AG04449 (cell line): Measurements from ENCODE around the gene TNFRSF6B.

ENCODE experiments used
- CTCF ChIA-PET: fragments of 350-600 bp; formaldehyde crosslinking; extraction: SDS; loops from one replicate; lab custom pipeline; 2021; ENCODE audit warnings: antibody characterized with exemption; lab: Yijun Ruan, JAX
- POLR2A ChIA-PET: fragments of 400-600, 350-600 bp; formaldehyde crosslinking; extraction: SDS; loops from one replicate; lab custom pipeline; 2020; ENCODE audit warnings: antibody characterized with exemption, inconsistent platforms; lab: Yijun Ruan, JAX
- DNase-seq: peaks from one replicate; pipeline ENCODE4 v3.0.0-alpha.2; 2010; ENCODE audit warnings: low read depth, low spot score
- H3K4me3 ChIP-seq: 2 replicates; pipeline ENCODE4 v1.5.1; 2011; ENCODE audit warnings: low read depth, mild to moderate bottlenecking, control low read depth, low read length
- TF ChIP-seq, protein P1 (sequence below): IDR thresholded peaks from one replicate; pipeline ENCODE4 v1.5.1; 2011; ENCODE audit warnings: mild to moderate bottlenecking, moderate library complexity, low read length, control low read depth, inconsistent platforms; ENCODE audit not compliant: insufficient read depth; ENCODE audit errors: missing control alignments

TNFRSF6B gene

GRCh38 chr20:63702036-63702665 is 5.7 kb downstream of the TNFRSF6B start:
- CTCF ChIA-PET, result interaction anchor here (1.2 kb wide), 1 partner anchor 164 kb away, joined by 3 read pairs; no protein-coding TSS in a partner anchor

GRCh38 chr20:63702751-63703470 is 6.5 kb downstream of the TNFRSF6B start:
- TF ChIP-seq, protein P1, sequence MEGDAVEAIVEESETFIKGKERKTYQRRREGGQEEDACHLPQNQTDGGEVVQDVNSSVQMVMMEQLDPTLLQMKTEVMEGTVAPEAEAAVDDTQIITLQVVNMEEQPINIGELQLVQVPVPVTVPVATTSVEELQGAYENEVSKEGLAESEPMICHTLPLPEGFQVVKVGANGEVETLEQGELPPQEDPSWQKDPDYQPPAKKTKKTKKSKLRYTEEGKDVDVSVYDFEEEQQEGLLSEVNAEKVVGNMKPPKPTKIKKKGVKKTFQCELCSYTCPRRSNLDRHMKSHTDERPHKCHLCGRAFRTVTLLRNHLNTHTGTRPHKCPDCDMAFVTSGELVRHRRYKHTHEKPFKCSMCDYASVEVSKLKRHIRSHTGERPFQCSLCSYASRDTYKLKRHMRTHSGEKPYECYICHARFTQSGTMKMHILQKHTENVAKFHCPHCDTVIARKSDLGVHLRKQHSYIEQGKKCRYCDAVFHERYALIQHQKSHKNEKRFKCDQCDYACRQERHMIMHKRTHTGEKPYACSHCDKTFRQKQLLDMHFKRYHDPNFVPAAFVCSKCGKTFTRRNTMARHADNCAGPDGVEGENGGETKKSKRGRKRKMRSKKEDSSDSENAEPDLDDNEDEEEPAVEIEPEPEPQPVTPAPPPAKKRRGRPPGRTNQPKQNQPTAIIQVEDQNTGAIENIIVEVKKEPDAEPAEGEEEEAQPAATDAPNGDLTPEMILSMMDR, result no peak
- CTCF ChIA-PET, result interaction anchor here (1.2 kb wide), 1 partner anchor 165 kb away, joined by 3 read pairs; no protein-coding TSS in a partner anchor
- POLR2A ChIA-PET, result interaction anchor here (0.8 kb wide), 1 partner anchor 44 kb away, joined by 3 read pairs; no protein-coding TSS in a partner anchor

More at GRCh38 chr20:63702036-63702665, 5.7 kb downstream of the TNFRSF6B start:
- POLR2A ChIA-PET, result interaction anchor here (0.8 kb wide), 2 partner anchors 44 to 73 kb away, joined by 3 read pairs; no protein-coding TSS in a partner anchor
- TF ChIP-seq, protein P1, result no peak
- H3K4me3 ChIP-seq, result no peak overlapping the region
- no peak for DNase-seq

GRCh38 chr20:63703471-63703975 is 7.1 kb downstream of the TNFRSF6B start:
- POLR2A ChIA-PET, result no interaction called here

More at GRCh38 chr20:63702751-63703470, 6.5 kb downstream of the TNFRSF6B start:
- no peak overlapping the region for H3K4me3 ChIP-seq
- no peak for DNase-seq

GRCh38 chr20:63703976-63704748 is 7.7 kb downstream of the TNFRSF6B start:
- TF ChIP-seq, protein P1, result no peak
- ChIA-PET CTCF (no interaction called here), POLR2A (no interaction called here)
- H3K4me3 ChIP-seq, result no peak overlapping the region
- DNase-seq, result no peak

More at GRCh38 chr20:63703471-63703975, 7.1 kb downstream of the TNFRSF6B start:
- CTCF ChIA-PET, result no interaction called here
- H3K4me3 ChIP-seq, result no peak overlapping the region
- DNase-seq, result no peak
- TF ChIP-seq, protein P1, result no peak

DNA sequence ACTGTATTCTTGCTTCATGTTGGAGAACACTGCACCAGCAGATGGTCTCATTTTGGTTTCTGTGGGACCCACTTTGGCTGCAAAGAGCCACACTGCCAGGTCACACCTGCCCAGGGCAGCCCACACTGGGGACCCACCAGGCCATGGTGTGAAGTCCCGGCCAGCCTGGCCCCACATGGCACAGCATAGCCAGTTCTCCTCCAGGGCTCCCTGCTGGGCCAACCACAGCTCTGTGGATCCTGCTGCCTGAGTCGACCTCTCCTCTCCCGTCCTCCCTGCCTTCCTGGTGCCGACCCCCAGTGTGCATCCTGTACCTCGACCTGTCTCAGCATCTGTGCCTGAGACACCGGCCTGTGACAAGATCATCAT is 8.3 kb downstream of the TNFRSF6B start:
- TF ChIP-seq, protein P1, result no peak
- ChIA-PET CTCF (no interaction called here), POLR2A (no interaction called here)
- no peak for DNase-seq
- H3K4me3 ChIP-seq, result no peak overlapping the region
